SKM-1 treated with dmso at 0.1 percent for 144 hours (cell line): Measurements from ENCODE around the gene RPAP2.
"Not testable (repeated sequence)": the region's sequence is repeated elsewhere in the genome, so short reads cannot be mapped to it uniquely, and the experiment has no call there.

Source experiments
- DNase-seq: peaks from one replicate; lab custom pipeline; 2025; ENCODE audit not compliant: unreplicated experiment; lab: John Stamatoyannopoulos, UW

The RPAP2 gene

GRCh38 chr1:92298573-92299476 is at the start of gene RPAP2, which contains the start of gene GLMN:
TSS of gene RPAP2 (plus strand) at chr1:92299059. CDS start at chr1:92299074, 15 bp downstream.
TSS of gene GLMN (minus strand) at chr1:92298987. CDS start at chr1:92297999, 988 bp downstream.
- peak; percentile 81 for DNase-seq

GRCh38 chr1:92254714-92255113 is 44.1 kb upstream of the RPAP2 start:
- not testable (repeated sequence) for DNase-seq

DNA sequence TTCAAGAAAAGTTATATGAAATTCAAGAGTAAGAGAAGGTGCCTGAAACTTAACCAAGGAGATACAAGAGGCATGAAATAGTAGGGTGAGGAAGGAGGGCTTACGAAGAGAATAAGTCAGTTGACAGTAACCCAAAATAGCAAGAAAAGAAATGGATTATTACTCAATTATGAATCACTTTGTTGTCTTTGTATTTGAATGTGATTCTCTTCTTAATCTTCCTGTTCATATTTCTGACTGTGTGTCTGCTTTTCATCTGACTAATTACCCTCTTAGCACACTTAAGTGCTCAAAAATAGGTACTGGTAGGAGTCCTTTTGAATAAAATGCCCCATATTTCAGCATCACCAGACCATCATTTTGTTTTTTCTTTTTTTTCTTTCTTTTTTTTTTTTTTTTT is 39.5 kb upstream of the RPAP2 start:
- DNase-seq: no peak

DNA sequence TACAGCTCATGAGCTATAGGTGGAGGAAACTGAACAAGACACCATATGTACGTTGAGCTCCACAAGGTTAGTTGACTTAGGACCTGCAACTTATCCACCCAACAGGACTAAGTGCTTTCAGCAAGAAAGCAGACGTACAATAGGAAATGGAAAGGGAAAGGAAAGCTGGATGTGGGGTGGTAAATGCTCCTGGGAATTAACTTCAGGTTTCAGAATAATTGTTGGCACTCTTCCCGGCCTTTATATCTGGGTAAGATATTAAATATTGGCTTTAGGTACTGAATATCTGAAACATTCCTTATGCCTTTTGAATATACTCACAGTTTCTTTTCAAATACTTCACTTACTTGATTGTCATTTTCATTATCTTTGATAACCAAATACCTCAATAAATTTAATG is 36.3 kb upstream of the RPAP2 start:
- no peak for DNase-seq

GRCh38 chr1:92273039-92273438 is 25.8 kb upstream of the RPAP2 start:
- DNase-seq: no peak

- no peak for DNase-seq
Measured at GRCh38 chr1:92274939-92275338, 23.9 kb upstream of the RPAP2 start.

GRCh38 chr1:92276082-92276481 is 22.8 kb upstream of the RPAP2 start:
- DNase-seq: no peak

DNA sequence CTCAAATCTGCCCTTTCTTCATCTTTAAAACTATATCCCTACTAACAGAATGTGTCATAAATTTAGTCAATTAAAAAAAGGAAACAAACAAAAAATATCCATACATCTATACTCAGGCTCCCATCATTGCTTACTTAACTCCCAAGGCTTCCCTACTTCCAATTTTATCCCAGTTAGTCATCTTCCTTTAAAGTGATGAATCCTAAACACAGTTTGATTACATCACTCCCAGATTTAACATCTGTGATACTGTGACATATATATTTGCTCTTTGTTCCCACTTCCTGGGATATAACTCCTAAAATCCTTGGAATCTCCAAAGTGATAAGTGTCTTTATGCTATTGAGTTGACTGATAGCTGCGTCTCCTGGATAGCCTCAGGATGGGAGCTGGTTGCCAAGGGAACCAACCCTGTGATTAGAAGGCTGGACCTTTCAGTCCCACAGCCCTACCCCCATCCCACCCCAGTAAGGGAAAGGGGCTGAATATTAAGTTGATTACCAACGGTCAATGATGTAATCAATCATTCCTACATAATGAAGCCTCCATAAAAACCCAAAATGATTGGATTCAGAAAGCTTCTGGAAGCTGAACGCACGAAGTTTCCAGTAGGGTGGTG is 21.6 kb upstream of the RPAP2 start:
- no peak for DNase-seq

DNA sequence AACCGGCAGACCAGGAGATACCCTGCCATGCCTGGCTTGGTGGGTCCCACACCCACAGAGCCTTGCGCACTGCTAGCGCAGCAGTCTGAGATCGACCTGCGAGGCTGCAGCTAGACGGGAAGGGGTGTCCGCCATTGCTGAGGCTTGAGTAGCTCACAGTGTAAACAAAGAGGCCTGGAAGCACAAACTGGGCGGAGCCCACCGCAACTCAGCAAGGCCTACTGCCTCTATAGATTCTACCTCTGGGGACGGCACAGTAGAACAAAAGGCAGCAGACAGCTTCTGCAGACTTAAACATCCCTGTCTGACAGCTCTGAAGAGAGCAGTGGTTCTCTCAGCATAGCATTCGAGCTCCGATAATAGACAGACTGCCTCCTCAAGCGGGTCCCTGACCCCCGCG is 19.1 kb upstream of the RPAP2 start:
- DNase-seq: not testable (repeated sequence)

DNA sequence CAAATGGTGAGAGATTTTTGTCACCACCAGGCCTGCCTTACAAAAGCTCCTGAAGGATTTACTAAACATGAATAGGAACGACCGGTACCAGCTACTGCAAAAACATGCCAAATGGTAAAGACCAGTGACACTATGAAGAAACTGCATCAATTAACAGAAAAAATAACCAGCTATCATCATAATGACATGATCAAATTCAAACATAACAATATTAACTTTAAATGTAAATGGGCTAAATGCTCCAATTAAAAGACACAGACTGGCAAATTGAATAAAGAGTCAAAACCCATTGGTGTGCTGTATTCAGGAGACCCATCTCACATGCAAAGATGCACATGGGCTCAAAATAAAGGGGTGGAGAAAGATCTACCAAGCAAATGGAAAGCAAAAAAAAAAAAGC is 17.4 kb upstream of the RPAP2 start:
- not testable (repeated sequence) for DNase-seq

- peak; percentile 57 for DNase-seq
Measured at GRCh38 chr1:92291372-92291999, 7.4 kb upstream of the RPAP2 start.

DNA sequence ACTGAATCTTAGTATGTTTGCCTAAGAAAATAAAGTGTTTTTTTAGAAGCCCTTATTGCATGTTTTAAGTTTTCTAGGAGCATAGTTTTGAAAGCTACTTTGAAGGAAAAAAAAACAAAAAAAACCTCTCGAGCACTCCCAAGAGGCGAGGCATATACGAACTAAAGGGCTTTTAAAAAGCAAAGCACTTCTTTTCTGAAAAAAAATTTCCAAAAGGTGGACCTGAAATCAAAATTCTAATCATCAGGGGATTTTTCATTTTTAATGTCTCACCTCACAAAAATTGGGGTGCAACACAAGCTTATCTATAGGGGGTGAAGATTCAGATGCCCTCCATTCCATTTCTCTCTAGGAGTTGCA is 666 bp upstream of the RPAP2 start:
- DNase-seq: no peak

GRCh38 chr1:92299477-92300150 is 755 bp downstream of the RPAP2 start:
- DNase-seq: no peak

DNA sequence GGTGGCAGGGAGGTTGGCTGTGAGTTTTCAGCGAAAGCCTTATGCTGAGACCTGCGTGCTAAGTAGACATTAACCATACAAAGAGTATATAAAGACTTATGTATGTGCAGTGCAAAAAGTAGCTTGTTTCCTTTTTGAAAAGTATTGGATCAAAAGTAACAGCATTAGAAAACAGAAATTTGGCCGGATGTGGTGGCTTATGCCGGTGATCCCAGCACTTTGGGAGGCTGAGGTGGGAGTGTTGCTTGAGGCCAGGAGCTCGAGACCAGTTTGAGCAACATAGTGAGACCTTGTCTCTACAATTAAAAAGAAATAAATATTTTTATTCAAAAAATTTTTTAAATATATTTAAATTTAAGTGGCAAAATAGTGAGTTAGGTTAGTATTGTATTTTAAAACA is 2.2 kb downstream of the RPAP2 start:
- no peak for DNase-seq

DNA sequence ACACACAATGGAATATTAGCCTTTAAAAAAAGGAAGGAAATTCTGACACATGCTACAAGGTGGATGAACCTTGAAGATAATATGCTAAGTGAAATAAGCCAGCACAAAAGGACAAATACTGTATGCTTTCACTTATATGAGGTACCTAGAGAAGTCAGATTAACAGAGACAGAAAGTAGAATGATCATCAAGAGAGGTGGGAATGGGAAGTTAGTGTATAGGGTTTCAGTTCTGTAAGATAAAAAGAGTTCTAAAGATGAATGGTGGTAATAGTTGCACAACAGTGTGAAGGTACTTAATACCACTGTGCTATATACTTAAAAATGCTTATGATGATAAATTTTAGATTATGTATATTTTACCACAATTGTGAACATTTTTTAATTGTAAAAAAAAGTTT is 7.2 kb downstream of the RPAP2 start:
- DNase-seq: no peak

DNA sequence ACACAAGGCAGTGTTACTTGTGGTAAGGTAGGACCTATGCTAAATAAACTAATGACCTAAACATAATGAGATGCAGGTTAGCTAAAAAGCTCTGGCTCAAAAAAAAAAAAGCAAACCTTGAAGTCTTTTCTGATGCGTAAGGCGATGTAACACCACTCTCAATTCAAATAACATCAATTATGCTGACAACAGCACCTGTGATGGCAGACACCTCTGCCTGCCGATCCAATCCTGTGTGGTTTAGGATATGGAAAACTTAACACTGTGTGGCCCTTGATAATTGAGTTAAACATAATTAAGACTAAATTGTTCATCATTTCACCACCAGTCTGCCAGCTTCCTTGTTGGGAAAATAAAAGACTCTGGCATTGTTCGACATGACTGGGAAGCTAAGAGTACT is 9.1 kb downstream of the RPAP2 start:
- no peak for DNase-seq

GRCh38 chr1:92310185-92310597 is 11.3 kb downstream of the RPAP2 start:
- DNase-seq: peak; percentile 40

- no peak for DNase-seq
Measured at GRCh38 chr1:92314024-92314423, 15.2 kb downstream of the RPAP2 start.

- no peak for DNase-seq
Measured at GRCh38 chr1:92315766-92316599, 17.1 kb downstream of the RPAP2 start.

DNA sequence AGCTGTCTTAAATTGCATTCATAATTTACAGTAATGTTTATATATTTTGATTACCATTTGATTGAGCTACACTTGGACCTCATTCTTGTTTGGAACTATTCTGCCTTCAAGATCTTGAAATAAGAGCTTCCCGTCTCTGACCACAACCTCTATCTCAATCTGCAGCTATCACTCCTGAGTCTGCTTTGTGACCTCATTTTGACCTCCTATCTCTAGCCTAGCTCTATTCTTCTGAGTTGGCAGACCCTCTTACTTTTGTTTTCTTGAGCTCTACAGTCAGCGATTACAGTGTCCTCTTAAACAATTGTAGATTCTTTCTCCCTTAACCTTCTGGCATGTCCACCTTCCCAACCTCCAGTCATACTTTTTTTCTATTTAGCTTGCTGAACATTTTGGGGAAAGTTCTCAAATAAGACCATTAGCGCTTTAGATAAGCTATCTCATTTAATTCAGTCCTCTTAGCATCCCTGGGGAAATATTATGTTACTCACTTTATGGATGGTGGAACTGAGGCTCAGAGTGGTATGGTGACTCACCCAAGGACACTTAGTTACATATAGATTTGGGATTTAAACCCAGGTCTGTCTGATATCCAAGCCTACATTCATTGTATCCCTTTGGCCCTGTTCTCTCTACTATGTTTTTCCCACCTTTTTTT is 19.1 kb downstream of the RPAP2 start:
- DNase-seq: no peak
